Limb (tissue), 2 donors: Measurements from ENCODE around the gene C4orf50.
"Not testable (repeated sequence)": the region's sequence is repeated elsewhere in the genome, so short reads cannot be mapped to it uniquely, and the experiment has no call there.

Experiments
- DNase-seq, 2 donors: peaks; one replicate each; pipeline ENCODE4 v3.0.0-alpha.2; 2016; ENCODE audit errors: extremely low spot score in 2 of 2

The C4orf50 gene

DNA sequence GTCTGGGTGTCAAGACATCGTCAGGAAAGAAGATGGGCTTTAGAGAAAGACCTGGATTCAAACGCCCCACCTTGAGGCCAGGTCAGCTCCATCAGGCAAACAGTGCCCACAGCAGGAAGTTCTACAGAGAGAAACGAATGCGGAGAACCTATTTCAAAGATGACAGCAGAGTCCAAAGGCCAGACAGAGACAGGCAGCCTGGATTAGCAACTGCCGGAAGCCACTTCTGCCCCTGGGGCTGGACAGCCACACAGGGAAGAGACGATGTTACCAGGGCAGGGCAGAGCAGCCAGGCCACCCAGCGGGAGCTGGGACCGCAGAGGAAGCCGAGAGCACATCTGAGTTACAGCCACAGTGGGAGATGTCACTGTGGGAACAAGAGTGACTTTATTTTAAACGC, 1.2 kb downstream of the C4orf50 start:
- DNase-seq, result no peak

- no peak for DNase-seq
Measured at GRCh38 chr4:6013564-6013963, 4.7 kb downstream of the C4orf50 start.

- DNase-seq, result no peak
Measured at GRCh38 chr4:6012200-6012599, 6.0 kb downstream of the C4orf50 start.

DNA sequence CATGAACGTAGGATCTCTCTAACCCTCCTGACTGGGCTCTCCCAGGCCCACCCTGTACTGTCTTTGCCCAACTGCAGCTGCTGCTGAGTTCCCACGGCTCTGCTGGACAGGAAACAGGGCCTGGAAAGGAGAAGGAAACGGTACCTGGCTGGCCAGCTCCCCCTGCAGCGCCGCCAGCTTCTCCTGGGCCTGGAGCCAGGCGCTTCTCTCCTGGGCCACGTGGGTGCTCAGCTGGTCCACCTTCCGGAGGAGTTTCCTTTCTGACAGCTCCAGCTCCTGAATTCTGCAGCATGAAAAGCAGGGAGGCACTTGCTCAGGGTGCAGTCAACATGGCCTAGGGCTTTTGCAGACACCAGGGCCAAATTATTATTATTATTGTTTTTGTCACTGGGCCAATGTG, 6.5 kb downstream of the C4orf50 start:
- DNase-seq, result peak in 1 of 2 donors; percentile 45

DNA sequence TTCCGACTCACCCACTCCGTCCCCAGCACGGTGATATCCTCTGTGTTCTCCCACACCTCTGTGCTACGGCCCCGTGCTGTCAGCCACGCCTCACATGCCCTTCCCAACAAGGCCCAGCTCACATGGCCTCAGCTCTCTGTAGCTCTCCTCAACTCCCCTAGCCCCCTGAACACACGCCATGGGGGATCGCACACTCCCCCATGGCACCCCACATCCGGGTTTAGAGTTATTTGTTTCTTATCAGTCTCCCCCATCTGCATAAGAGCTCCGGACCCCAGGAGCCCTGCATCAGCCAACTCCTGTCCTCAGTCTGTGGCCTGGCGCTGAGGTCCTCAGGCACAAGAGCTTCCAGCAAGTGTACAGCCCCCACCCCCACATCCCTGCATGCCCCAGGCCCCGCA, 7.0 kb downstream of the C4orf50 start:
- no peak for DNase-seq

- no peak for DNase-seq
Measured at GRCh38 chr4:6010789-6011188, 7.4 kb downstream of the C4orf50 start.

DNA sequence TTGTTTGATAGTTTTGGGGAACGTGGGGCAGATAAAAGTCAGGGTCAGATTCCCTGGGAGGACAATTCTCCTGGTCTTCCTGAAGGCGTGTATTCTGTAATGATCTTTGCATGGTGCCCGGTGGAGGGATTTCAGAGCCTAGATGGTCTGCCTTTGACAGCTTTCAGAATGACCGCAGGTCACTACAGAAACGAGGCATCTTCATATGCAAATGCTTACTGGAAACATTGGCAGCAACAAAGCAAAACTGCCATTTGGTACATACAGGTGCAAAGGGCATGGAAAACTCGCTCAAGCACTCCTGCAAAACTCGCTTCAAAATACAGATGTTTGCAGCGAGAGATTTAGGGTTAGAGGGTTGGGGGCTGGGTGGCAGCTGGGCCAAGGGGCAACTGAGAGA, 8.8 kb downstream of the C4orf50 start:
- no peak for DNase-seq

DNA sequence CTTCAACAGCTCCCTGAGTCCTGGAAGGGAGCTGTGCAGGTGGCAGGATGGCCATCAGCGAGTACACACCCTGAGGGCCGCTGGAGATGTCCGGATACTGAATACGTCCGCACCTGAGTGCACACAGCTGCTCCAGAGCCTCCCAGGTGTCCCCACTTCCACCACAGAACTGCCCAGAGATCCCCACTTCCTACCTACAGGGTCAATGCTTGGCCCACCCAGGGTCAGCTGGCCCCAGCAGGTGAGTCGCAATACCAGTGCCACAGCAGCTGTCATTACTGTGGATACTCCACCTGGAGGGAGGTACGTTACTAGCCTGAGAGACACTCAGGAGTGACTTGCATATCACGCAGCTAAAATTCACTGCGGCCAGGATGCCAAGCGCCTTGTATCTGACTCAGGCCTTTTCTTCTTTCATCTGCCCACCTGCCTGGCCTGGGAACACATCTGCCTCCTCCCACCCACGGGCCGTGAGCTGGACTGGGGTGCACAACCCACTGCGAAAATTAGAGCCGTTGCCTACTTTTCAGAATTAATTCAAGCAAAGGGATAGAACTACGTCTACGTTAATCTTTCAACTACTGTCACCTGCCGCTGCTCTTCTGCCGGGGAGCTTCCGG, 9.4 kb downstream of the C4orf50 start:
- no peak for DNase-seq

GRCh38 chr4:6008092-6008551, 10.1 kb downstream of the C4orf50 start:
- no peak for DNase-seq

DNA sequence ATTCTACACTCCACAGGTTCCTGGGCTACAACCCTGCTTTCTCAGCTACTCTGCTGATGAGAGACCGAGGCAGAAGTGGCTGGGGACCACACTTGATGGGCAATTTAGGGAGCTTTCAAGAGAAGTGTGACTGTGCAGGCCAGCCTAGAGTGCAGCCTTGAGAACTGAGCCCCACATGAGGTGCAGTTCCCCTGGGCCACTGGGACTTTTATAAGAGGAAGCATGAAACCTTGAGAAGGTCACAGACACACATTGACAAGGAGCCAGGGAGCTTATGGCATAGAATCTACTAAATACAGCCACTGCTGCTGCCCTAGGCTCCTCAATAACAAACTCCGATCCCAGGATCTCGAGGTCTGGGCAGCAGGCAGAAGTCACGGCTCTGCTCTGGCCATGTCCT, 13.1 kb downstream of the C4orf50 start:
- no peak for DNase-seq

DNA sequence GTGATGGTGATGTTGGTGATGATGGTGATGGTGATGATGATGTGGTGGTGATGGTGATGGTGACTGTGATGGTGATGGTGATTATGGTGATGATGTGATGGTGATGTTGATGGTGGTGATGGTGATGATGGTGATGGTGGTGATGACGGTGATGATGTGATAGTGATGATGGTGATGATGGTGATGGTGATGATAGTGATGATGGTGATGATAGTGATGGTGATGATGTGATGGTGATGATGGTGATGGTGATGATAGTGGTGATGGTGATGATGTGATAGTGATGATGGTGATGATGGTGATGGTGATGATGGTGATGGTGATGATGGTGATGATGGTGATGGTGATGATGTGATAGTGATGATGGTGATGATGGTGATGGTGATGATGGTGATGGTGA, 14.7 kb downstream of the C4orf50 start:
- DNase-seq, result not testable (repeated sequence)

DNA sequence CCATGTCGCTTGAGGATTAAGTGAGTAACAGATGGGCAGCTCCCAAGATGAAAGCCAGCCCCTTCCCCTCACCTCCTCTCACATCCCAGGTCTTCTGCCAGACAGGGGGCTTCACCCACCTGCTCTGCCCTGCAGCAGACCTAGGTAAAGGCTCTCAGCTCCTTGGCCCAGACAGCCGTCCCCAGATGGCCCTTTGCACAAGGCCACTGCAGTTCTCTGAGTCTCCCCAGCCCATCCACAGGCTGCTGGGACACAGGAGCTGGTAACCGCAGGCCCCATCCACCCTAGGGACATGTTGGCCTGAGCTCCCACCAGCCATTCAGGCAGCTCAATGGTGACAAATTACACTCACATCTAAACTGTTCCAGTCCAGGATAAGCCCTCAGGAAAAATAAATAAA, 15.3 kb downstream of the C4orf50 start:
- DNase-seq, result no peak

DNA sequence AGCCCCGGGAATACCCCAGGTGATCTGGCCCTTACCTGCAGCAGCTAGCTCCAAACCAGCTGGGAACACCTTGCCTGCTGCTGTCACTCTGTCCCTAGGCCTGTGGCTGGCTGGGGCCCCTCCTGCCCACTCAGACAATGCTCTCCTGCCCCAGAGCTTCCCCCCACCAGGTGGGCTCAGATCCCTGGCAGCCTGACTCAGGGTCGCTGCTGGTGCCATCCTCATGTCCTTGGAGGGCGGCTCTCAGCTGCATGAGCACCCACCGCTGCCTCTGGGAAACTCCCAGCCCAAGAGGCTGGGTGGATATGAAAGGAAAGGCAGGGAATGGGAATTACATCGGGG, 15.8 kb downstream of the C4orf50 start:
- DNase-seq, result no peak

DNA sequence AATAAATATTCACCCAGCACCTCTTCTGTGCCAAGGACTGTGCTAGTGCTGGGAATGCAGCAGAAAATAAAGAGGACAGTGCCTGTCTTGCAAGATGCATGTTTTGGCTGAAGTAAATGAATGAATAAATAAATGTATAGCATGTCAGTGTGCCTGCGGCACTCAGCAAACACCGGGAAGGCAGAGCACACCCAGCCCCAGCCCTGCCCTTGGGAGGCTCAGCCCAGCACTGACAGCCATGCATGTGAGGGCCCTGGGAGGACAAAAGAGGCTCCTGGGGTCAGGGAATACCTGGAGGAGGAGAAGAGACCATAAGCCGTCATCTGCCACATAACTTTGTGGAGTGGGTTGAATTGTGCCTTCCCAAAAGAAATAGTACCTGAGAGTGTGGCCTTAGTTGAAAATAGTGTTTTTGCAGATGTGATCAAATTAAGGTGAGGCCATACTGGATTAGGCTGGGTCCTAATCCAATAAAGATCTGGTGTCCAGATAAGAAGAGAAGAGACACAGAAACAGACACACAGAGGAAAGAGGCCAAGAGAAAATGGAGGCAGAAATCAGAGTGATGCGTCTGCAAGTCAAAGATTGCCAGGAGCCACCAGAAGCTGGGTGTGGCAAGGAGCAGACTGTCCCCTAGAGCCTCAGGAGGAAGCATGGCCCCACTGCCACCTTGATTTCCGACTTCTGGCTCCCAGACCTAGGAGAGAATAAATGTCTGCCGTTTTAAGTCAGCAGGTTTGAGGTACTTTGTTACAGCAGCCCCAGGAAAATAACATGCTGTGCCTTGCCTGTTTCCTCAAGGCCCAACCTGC, 16.3 kb downstream of the C4orf50 start:
- no peak for DNase-seq

DNA sequence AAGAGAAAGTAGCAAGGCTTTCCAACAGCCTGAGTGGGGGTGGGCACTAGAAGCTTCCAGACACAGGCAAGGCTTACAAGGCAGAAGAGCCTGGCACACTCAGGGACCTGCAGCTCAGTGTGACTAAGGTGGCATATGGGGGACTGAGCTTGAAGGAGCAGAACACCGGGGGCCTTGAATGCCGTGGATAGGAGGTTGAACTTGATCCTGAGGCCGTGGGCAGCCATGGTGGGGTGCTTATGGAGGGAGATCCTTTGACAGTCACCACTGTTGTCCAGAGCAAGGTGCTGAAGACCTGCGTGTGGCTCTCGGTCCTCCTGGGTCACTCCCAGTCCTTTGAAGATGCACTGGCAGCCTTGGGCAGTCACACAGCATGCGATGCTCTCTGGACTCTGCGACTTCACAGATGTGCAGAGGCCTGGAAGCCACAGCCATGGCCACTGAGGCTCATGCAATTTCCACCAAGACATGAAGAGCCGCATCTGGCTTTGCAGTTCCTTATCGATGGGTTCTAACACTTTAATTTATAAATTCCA, 18.3 kb downstream of the C4orf50 start:
- DNase-seq, result peak in 1 of 2 donors; percentile 17

DNA sequence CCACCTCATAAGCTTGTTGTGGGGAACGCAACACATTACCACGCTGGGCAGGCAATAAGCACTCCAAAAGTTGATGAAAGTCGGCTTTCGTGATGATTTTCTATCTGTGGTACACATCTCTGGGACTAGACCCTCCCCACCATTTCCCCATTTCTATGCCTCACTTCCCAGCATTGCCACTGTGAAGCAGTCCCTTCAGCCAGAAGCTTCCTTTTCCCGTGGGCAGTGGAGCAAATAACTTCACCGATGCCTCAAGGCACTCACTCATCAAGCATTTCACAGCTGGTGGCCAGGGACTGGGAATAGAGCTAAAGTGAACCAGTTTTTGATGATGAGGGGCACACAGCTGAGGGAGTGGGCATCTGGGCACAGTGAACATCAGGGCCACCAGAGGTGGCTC, 18.9 kb downstream of the C4orf50 start:
- no peak for DNase-seq

- peak; percentile 78 to 83 for DNase-seq
Measured at GRCh38 chr4:5998333-5998936, 19.8 kb downstream of the C4orf50 start.

DNA sequence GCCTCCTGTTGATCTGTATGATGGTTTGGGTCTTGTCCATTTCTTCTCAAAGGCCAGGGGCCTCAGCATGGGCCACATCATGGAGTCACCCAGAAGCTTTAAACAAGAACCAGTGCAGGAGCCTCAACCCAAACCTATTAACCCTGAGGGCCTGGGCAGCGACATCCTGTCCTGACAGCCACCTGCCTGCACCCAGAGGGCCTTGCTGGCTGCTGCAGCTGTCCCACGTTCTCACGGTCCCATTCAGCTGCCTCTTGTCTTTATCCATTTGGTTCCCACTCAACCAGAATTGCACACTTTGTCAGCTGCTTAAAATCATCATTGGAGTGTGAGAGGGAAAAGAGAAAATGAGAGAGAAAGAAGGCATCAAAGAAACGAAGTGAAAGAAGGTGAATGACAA, 21.6 kb downstream of the C4orf50 start:
- no peak for DNase-seq

DNA sequence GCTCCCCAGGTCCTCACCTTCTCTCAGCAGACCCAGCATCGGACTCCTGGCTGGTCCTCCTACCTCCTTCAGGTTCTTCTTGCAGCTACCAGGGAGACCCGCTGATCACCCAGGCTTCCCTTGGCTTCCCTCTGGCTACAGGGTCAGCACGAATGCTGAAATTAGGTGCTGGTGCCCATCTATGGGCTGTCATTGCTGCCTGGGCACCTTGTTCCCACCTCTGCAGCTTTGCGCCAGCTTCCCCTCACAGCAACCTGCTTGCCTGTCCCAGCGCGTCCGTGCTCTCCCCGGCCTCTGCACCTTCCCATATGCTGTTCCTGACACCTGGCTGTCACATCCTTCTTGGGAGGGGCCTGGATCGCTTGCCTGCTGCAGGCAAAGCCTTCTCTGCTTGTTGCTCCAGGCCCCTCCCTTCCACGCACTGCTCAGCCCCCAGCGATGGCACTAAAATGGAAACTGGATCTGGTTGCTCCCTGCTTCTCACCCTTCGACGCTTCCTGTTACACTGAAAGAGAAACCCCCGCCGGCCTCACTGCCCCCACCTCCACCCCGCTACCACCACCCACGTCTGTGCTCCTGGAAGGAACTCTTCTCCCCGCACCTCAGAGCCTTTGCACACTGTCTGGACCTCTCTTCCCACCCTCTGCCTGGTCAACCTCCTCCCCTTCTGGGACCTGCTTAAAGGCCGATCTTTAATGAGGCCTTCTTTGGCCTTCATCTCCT, 22.2 kb downstream of the C4orf50 start:
- DNase-seq, result no peak

DNA sequence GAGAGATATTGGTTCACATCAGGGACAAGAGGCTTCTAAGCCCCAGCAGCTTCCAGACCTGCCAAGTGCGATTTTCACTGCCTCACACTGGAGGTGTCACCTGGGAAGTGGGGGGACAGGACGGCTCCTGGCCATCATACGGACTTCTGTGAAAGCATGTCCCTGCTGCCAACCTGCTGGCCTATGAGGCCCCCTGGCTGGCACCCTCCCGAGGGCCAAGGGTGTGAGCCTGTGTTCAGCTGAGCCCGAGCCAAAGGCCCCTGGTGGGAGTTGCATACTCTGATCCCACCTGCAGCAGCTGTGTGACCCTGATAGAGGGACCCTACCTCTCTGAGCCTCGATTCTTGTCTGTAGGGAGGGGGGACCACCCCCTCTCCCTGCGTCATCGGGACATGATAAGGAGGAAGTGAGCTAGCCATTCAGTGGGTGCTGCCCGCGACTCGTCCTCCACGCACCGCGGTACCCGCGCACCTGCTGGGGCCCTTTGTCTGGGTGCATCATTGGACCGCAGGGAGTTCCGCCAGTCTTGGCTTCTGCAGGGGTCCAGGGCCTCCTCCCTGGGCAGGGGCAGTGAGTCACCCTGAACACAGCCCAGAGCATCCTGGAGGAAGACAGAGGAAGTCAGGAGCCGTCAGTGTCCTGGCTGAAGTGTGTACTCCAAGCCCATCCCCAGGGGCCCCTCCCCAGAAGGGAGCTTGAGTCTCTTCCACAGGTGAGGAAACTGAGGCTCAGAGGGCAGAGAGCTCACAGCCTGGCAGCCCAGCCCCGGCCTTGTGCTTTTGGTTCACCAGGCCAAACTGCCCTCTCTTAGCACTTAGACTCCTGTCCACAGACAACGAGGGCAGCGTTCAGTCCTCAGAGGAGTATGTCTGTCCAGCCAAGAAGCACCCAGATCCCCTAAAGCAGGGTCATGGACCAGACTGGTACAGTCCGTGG, 24.1 kb downstream of the C4orf50 start:
- DNase-seq, result no peak

DNA sequence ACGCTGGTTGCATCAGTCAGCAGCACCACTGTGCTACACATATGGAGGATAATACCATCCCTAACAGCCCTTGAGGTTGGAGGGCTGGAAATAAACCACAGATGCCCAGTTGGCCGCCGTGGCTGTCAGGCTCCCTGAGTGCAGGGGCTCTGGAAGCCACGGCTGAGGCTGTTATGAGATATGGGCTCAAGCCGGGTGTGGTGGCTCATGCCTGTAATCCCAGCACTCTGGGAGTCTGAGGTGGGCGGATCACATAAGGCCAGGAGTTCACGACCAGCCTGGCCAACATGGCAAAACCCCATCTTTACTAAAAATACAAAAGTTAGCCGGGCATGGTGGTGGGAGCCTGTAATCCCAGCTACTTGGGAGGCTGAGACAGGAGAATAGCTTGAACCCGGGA, 24.9 kb downstream of the C4orf50 start:
- not testable (repeated sequence) for DNase-seq
